Vagina (tissue), 2 donors: ENCODE measurements around the gene BAX.

Source experiments
- POLR2A ChIP-seq, 2 donors: fragments of 450-650 bp; IDR thresholded peaks; one replicate each; pipeline ENCODE4 v1.6.1; 2017; ENCODE audit warnings: antibody characterized with exemption in 2 of 2, mild to moderate bottlenecking in 2 of 2, moderate library complexity in 2 of 2
- POLR2AphosphoS5 ChIP-seq, 2 donors: sonication (generic); formaldehyde crosslinking; IDR thresholded peaks; one replicate each; pipeline ENCODE4 v1.9.0; 2017; ENCODE audit warnings: antibody characterized with exemption in 2 of 2, mild to moderate bottlenecking in 2 of 2, low read depth in 1 of 2; ENCODE audit not compliant: insufficient read depth in 1 of 2
- TF ChIP-seq, protein P1 (sequence below), 3 experiments: fragments of 450-650 bp in 2 of 3; fragments of 200-600 bp in 1 of 3; sonication (generic) in 1 of 3; IDR thresholded peaks; one replicate each; pipeline ENCODE4 v1.5.1; 2017 to 2019; ENCODE audit warnings: antibody characterized with exemption in 3 of 3, mild to moderate bottlenecking in 2 of 3, moderate library complexity in 2 of 3

DNA sequence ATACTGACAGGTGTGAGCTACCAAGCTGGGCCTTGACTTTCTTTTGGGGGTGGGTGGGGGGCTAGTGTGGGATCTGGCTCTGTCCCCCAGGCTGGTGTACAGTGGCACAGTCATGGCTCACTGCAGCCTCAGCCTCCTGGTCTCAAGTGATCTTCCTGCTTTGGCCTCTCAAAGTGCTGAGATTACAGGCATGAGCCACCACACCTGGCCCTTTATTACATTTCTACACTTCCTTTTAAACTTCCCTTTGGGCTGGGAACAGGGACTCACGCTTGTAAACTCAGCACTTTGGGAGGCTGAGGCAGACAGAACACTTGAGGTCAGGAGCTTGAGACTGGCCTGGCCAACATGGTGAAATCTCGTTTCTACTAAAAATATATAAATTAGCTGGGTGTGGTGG lies 22.4 kb downstream of the BAX start:
- TF ChIP-seq POLR2A (IDR thresholded peaks at IDR 0.05): no peak
- TF ChIP-seq, protein P1, sequence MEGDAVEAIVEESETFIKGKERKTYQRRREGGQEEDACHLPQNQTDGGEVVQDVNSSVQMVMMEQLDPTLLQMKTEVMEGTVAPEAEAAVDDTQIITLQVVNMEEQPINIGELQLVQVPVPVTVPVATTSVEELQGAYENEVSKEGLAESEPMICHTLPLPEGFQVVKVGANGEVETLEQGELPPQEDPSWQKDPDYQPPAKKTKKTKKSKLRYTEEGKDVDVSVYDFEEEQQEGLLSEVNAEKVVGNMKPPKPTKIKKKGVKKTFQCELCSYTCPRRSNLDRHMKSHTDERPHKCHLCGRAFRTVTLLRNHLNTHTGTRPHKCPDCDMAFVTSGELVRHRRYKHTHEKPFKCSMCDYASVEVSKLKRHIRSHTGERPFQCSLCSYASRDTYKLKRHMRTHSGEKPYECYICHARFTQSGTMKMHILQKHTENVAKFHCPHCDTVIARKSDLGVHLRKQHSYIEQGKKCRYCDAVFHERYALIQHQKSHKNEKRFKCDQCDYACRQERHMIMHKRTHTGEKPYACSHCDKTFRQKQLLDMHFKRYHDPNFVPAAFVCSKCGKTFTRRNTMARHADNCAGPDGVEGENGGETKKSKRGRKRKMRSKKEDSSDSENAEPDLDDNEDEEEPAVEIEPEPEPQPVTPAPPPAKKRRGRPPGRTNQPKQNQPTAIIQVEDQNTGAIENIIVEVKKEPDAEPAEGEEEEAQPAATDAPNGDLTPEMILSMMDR (IDR thresholded peaks at IDR 0.05): no peak
- no peak for TF ChIP-seq POLR2AphosphoS5 (IDR thresholded peaks at IDR 0.05; ENCODE audit: insufficient read depth in 1 of 2, low read depth in 1 of 2)
